HepG2 (cell line): ENCODE measurements around the gene SWI5. TPM values are rescaled to one million over a fixed set of nuclear protein-coding genes. Genes with fewer than 3 reads are reported as not detected.
A peak's percentile ranks its signal among the peaks of the same experiment; 100 is the strongest.

Source experiments
- ATF2 ChIP-seq: sonication (generic); formaldehyde crosslinking; IDR thresholded peaks from 2 replicates; pipeline ENCODE4 v1.4.0; 2020; ENCODE audit warnings: missing genetic modification reagents
- ATRX ChIP-seq: sonication (generic); formaldehyde crosslinking; IDR thresholded peaks from 2 replicates; pipeline ENCODE4 v1.4.0; 2020; ENCODE audit warnings: missing genetic modification reagents, borderline replicate concordance
- ELF3 ChIP-seq: IDR thresholded peaks from 2 replicates; pipeline ENCODE4 v1.6.1; 2016; ENCODE audit warnings: missing genetic modification reagents, missing compliant biosample characterization
- ETV6 ChIP-seq: sonication (generic); formaldehyde crosslinking; conservative IDR thresholded peaks from 2 replicates; pipeline ENCODE4 v1.4.0; 2020; ENCODE audit warnings: missing genetic modification reagents
- FOXM1 ChIP-seq: sonication (generic); formaldehyde crosslinking; IDR thresholded peaks from 2 replicates; pipeline ENCODE4 v1.5.0; 2020; ENCODE audit warnings: missing genetic modification reagents
- FOXO1 ChIP-seq: sonication (generic); formaldehyde crosslinking; IDR thresholded peaks from 2 replicates; pipeline ENCODE4 v1.4.0; 2020; ENCODE audit warnings: missing genetic modification reagents
- GLMP ChIP-seq: sonication (generic); formaldehyde crosslinking; IDR thresholded peaks from 2 replicates; pipeline ENCODE4 v1.9.0; 2021; ENCODE audit warnings: missing genetic modification reagents, mild to moderate bottlenecking, borderline replicate concordance
- HOXA5 ChIP-seq: sonication (generic); formaldehyde crosslinking; IDR thresholded peaks from 2 replicates; pipeline ENCODE4 v1.4.0; 2020; ENCODE audit warnings: missing genetic modification reagents
- MLLT10 ChIP-seq: sonication (generic); formaldehyde crosslinking; IDR thresholded peaks from 2 replicates; pipeline ENCODE4 v1.4.0; 2020; ENCODE audit warnings: missing genetic modification reagents
- MTERF4 ChIP-seq: sonication (generic); formaldehyde crosslinking; IDR thresholded peaks from 2 replicates; pipeline ENCODE4 v1.8.0; 2023; ENCODE audit warnings: mild to moderate bottlenecking, missing genetic modification reagents
- NR2F6 ChIP-seq, 2 experiments: IDR thresholded peaks; 2 replicates each; pipeline ENCODE4 v1.6.1; 2016; ENCODE audit warnings: antibody characterized with exemption in 1 of 2, mild to moderate bottlenecking in 1 of 2
- SAP130 ChIP-seq: IDR thresholded peaks from 2 replicates; pipeline ENCODE4 v1.6.1; 2016; ENCODE audit warnings: low read depth
- SRY ChIP-seq: sonication (generic); formaldehyde crosslinking; IDR thresholded peaks from 2 replicates; pipeline ENCODE4 v1.8.0; 2022; ENCODE audit warnings: mild to moderate bottlenecking, missing genetic modification reagents
- TAF15 ChIP-seq: fragments of 200-400 bp; formaldehyde crosslinking; IDR thresholded peaks from one replicate; pipeline ENCODE4 v1.6.1; 2018; ENCODE audit warnings: mild to moderate bottlenecking, low read depth, low read length; ENCODE audit not compliant: poor library complexity, severe bottlenecking
- U2AF2 ChIP-seq: fragments of 200-400 bp; formaldehyde crosslinking; IDR thresholded peaks from 2 replicates; pipeline ENCODE4 v1.6.1; 2017; ENCODE audit warnings: low read depth, mild to moderate bottlenecking, low read length
- ZBTB1 ChIP-seq: sonication (generic); formaldehyde crosslinking; IDR thresholded peaks from 2 replicates; pipeline ENCODE4 v1.4.0; 2020; ENCODE audit warnings: missing genetic modification reagents, borderline replicate concordance
- ZNF136 ChIP-seq: sonication (generic); formaldehyde crosslinking; IDR thresholded peaks from 2 replicates; pipeline ENCODE4 v1.8.1; 2022; ENCODE audit warnings: low read depth, mild to moderate bottlenecking, moderate library complexity, missing genetic modification reagents
- ZNF451 ChIP-seq: sonication (generic); formaldehyde crosslinking; IDR thresholded peaks from 2 replicates; pipeline ENCODE4 v1.5.0; 2020; ENCODE audit warnings: mild to moderate bottlenecking, missing genetic modification reagents
- ZNF597 ChIP-seq: sonication (generic); formaldehyde crosslinking; IDR thresholded peaks from 2 replicates; pipeline ENCODE4 v1.5.0; 2020; ENCODE audit warnings: missing genetic modification reagents
- ZNF768 ChIP-seq: sonication (generic); formaldehyde crosslinking; IDR thresholded peaks from 2 replicates; pipeline ENCODE4 v1.4.0; 2020; ENCODE audit warnings: missing genetic modification reagents
- ZNF879 ChIP-seq: sonication (generic); formaldehyde crosslinking; IDR thresholded peaks from 2 replicates; pipeline ENCODE4 v1.8.1; 2023; ENCODE audit warnings: missing genetic modification reagents
- polyA plus RNA-seq, 8 experiments: library from polyadenylated mRNA; depleted of rRNA in 3 of 8; stranded (reverse) in 7 of 8; unstranded in 1 of 8; fragments of >200 nt; fragmentation: Illumina TruSeq in 4 of 8; extraction: Trizol in 4 of 8; gene quantifications; 2 replicates each; pipeline versions ENCODE4 v1.2.1 to v1.2.3, GENCODE V29; 2011 to 2016; ENCODE audit warnings: low read depth in 4 of 8, missing spikeins in 1 of 8, mixed read lengths in 1 of 8; ENCODE audit not compliant: insufficient read depth in 1 of 8
- total RNA-seq, 5 experiments: library from RNA; depleted of rRNA; stranded (reverse); fragments of >200 nt; fragmentation: Illumina TruSeq; extraction: Trizol; gene quantifications; 2 replicates each; pipeline ENCODE4 v1.2.3, GENCODE V29; 2016; ENCODE audit warnings: low read depth in 1 of 5

SWI5 gene
- total and polyA plus RNA-seq, 2 of the 13 experiments (the other 11 are each of a cell fraction or from before 2014, with no cell fraction given) = 39.2 to 41.0 TPM

- TF ChIP-seq MTERF4 (CRISPR knock-in tag) (no peak), MLLT10 (CRISPR knock-in tag) (no peak), ZNF879 (CRISPR knock-in tag) (no peak), ZNF136 (CRISPR knock-in tag) (no peak), FOXM1 (CRISPR knock-in tag) (no peak), HOXA5 (CRISPR knock-in tag) (no peak), ATF2 (CRISPR knock-in tag) (no peak), SAP130 (CRISPR knock-in tag) (0 out of 2 replicates have a peak, but pooled peaks have one; percentile 9), ZBTB1 (CRISPR knock-in tag) (no peak), ATRX (no peak), ZNF768 (CRISPR knock-in tag) (peak; percentile 79; the same call in 1 of the 2 replicates), NR2F6 (IDR thresholded peaks at IDR 0.05) (peak; percentile 72), NR2F6 (CRISPR knock-in tag; IDR thresholded peaks at IDR 0.05) (peak; percentile 59; the same call in 1 of the 2 replicates), SRY (CRISPR knock-in tag) (no peak), U2AF2 (no peak), ELF3 (CRISPR knock-in tag) (peak; percentile 36; the same call in 1 of the 2 replicates), ETV6 (no peak), GLMP (CRISPR knock-in tag) (no peak), ZNF597 (CRISPR knock-in tag) (no peak), TAF15 (no peak), FOXO1 (CRISPR knock-in tag) (peak; percentile 22; the same call in 1 of the 2 replicates), ZNF451 (CRISPR knock-in tag) (no peak)
Observed at GRCh38 chr9:128297221-128297773, 21.2 kb downstream of the SWI5 start (continued).
